HEK293 (cell line): ENCODE results near the gene TMEM170A.
A peak's percentile ranks its signal among the peaks of the same experiment; 100 is the strongest.

Experiments used
- CTCF ChIA-PET: fragments of 350-600 bp; formaldehyde crosslinking; extraction: SDS; loops from one replicate; lab custom pipeline; 2021; ENCODE audit warnings: antibody characterized with exemption; lab: Yijun Ruan, JAX
- POLR2A ChIA-PET: fragments of 300-600 bp; formaldehyde crosslinking; extraction: SDS; loops from one replicate; lab custom pipeline; 2020; ENCODE audit warnings: antibody characterized with exemption, inconsistent platforms; lab: Yijun Ruan, JAX
- H3K27ac ChIP-seq: fragments of 200-500 bp; sonication (Bioruptor generic); 2 replicates; pipeline ENCODE4 v1.5.1; 2014; ENCODE audit warnings: low read depth, low read length, control low read depth, inconsistent platforms; ENCODE audit errors: extremely low read depth
- H3K36me3 ChIP-seq, 2 experiments: fragments of 200-500 bp in 1 of 2; sonication (Bioruptor generic) in 1 of 2; 1 replicate in 1 of 2; 2 replicates in 1 of 2; pipeline ENCODE4 v1.5.1; 2014 to 2017; ENCODE audit warnings: inconsistent platforms in 2 of 2, low read length in 2 of 2; ENCODE audit not compliant: control insufficient read depth in 2 of 2, insufficient read depth in 1 of 2
- H3K4me1 ChIP-seq: fragments of 200-500 bp; sonication (Bioruptor generic); 2 replicates; pipeline ENCODE4 v1.5.1; 2014; ENCODE audit warnings: mild to moderate bottlenecking, low read length, inconsistent platforms; ENCODE audit not compliant: control insufficient read depth, insufficient read depth
- H3K4me3 ChIP-seq: 2 replicates; pipeline ENCODE4 v1.5.1; 2011; ENCODE audit warnings: low read depth, mild to moderate bottlenecking, control low read depth, low read length, moderate library complexity
- H3K9me3 ChIP-seq: fragments of 200-500 bp; sonication (Bioruptor generic); 2 replicates; pipeline ENCODE4 v1.5.1; 2014; ENCODE audit warnings: low read depth, low read length, inconsistent platforms; ENCODE audit not compliant: control insufficient read depth, insufficient read depth
- OSR2 ChIP-seq: fragments of 450-650 bp; formaldehyde crosslinking; IDR thresholded peaks from 2 replicates; pipeline ENCODE4 v1.5.1; 2016; ENCODE audit warnings: missing biosample characterization, missing genetic modification characterization
- PRDM10 ChIP-seq: fragments of 450-650 bp; formaldehyde crosslinking; IDR thresholded peaks from 2 replicates; pipeline ENCODE4 v1.5.1; 2016; ENCODE audit warnings: missing biosample characterization, missing genetic modification characterization
- PRDM4 ChIP-seq: fragments of 450-650 bp; formaldehyde crosslinking; IDR thresholded peaks from 2 replicates; pipeline ENCODE4 v1.5.1; 2017; ENCODE audit warnings: missing biosample characterization, missing genetic modification characterization
- PRDM6 ChIP-seq: fragments of 450-650 bp; formaldehyde crosslinking; IDR thresholded peaks from 2 replicates; pipeline ENCODE4 v1.5.1; 2017; ENCODE audit warnings: missing biosample characterization, missing genetic modification characterization
- RBAK ChIP-seq: fragments of 450-650 bp; formaldehyde crosslinking; IDR thresholded peaks from 2 replicates; pipeline ENCODE4 v1.5.1; 2016; ENCODE audit warnings: missing biosample characterization, missing genetic modification characterization
- SCRT2 ChIP-seq: fragments of 450-650 bp; formaldehyde crosslinking; IDR thresholded peaks from 2 replicates; pipeline ENCODE4 v1.5.1; 2016; ENCODE audit warnings: missing biosample characterization, missing genetic modification characterization
- ZBTB17 ChIP-seq: fragments of 450-650 bp; formaldehyde crosslinking; IDR thresholded peaks from 2 replicates; pipeline ENCODE4 v1.5.1; 2016; ENCODE audit warnings: missing biosample characterization, missing genetic modification characterization
- ZNF580 ChIP-seq: fragments of 450-650 bp; formaldehyde crosslinking; IDR thresholded peaks from 2 replicates; pipeline ENCODE4 v1.5.1; 2016; ENCODE audit warnings: missing biosample characterization, missing genetic modification characterization
- ZNF76 ChIP-seq: fragments of 450-650 bp; formaldehyde crosslinking; IDR thresholded peaks from 2 replicates; pipeline ENCODE4; 2016; ENCODE audit warnings: low read depth, missing biosample characterization, missing genetic modification characterization, borderline replicate concordance
- ZSCAN23 ChIP-seq: fragments of 450-650 bp; formaldehyde crosslinking; IDR thresholded peaks from 2 replicates; pipeline ENCODE4 v1.5.1; 2016; ENCODE audit warnings: missing biosample characterization, missing genetic modification characterization

The TMEM170A gene

GRCh38 chr16:75498605-75499322 is 34.3 kb upstream of the TMEM170A start (continued):
- TF ChIP-seq OSR2 (tag by site-specific recombination): peak; percentile 72
- peak; percentile 81 for TF ChIP-seq SCRT2 (tag by site-specific recombination)

GRCh38 chr16:75497558-75497957 is 33.1 kb upstream of the TMEM170A start:
- ChIA-PET CTCF (interaction anchor here (0.6 to 2.4 kb wide), 10 partner anchors 9 to 298 kb away, joined by 3 to 20 read pairs (median 4); no protein-coding TSS in a partner anchor), POLR2A (interaction anchor here (0.9 to 1.3 kb wide), 3 partner anchors 8 to 20 kb away, joined by 3 to 6 read pairs (median 4); no protein-coding TSS in a partner anchor)
- TF ChIP-seq ZNF580 (tag by site-specific recombination) (no peak), PRDM6 (tag by site-specific recombination) (0 out of 2 replicates have a peak, but pooled peaks have one; percentile 46), ZNF76 (no peak), PRDM10 (tag by site-specific recombination) (peak; percentile 39; the same call in 1 of the 2 replicates), PRDM4 (tag by site-specific recombination) (peak; percentile 37; the same call in 1 of the 2 replicates), ZSCAN23 (no peak), RBAK (tag by site-specific recombination) (no peak)

GRCh38 chr16:75495076-75495674 is 30.7 kb upstream of the TMEM170A start, which contains the start of gene CHST6:
Gene CHST6, minus strand, starts transcription at chr16:75495441. Its CDS starts 15,613 bp downstream, at chr16:75479828.
- Histone ChIP-seq H3K27ac (no peak within 1 kb of the TSS), H3K36me3 (no peaks in the 10 kb centered on the region), H3K9me3 (no peaks in the 10 kb centered on the region), H3K4me3 (peak within 1 kb of the TSS; percentile 11), H3K4me1 (peaks cover 20% of the 10 kb centered on the region)
- TF ChIP-seq ZBTB17 (tag by site-specific recombination): no peak
- POLR2A ChIA-PET: no interaction called here
- CTCF ChIA-PET: interaction anchor here (1.7 kb wide), 1 partner anchor 22 kb away, joined by 7 read pairs; no protein-coding TSS in a partner anchor

More at GRCh38 chr16:75497558-75497957, 33.1 kb upstream of the TMEM170A start:
- H3K27ac ChIP-seq: no peak overlapping the region
- peaks cover 13% of the 10 kb centered on the region for H3K4me1 ChIP-seq
- H3K4me3 ChIP-seq: no peak overlapping the region
- H3K9me3 ChIP-seq: no peaks in the 10 kb centered on the region
- no peaks in the 10 kb centered on the region for H3K36me3 ChIP-seq
